Keratinocyte (primary cell): ENCODE results near the gene OSTN.

Source experiments
- CTCF ChIP-seq, 3 experiments: IDR thresholded peaks in 1 of 3; conservative IDR thresholded peaks in 1 of 3; optimal IDR thresholded peaks in 1 of 3; 2 replicates in 2 of 3; 3 replicates in 1 of 3; pipeline versions ENCODE3 to v1.5.1; 2011; ENCODE audit warnings: low read length in 3 of 3, mild to moderate bottlenecking in 3 of 3, moderate library complexity in 2 of 3, control low read depth in 1 of 3, inconsistent platforms in 1 of 3; ENCODE audit not compliant: insufficient read depth in 2 of 3; ENCODE audit errors: extremely low read depth in 1 of 3
- EZH2 ChIP-seq: IDR thresholded peaks from one replicate; pipeline ENCODE4 v1.6.1; 2012; ENCODE audit warnings: inconsistent platforms, mild to moderate bottlenecking, low read length, moderate library complexity

GRCh38 chr3:191227541-191227940 lies 28.5 kb downstream of the OSTN start:
- TF ChIP-seq CTCF (optimal IDR thresholded peaks at IDR 0.05 in 1 of 3, IDR thresholded peaks at IDR 0.05 in 1 of 3, conservative IDR thresholded peaks at IDR 0.05 in 1 of 3; ENCODE audit: extremely low read depth in 1 of 3, insufficient read depth in 2 of 3, low read length in 3 of 3) = no peak
- TF ChIP-seq EZH2 = no peak
